ENCODE data around the gene MSH3.
"Not testable (repeated sequence)": the region's sequence is repeated elsewhere in the genome, so short reads cannot be mapped to it uniquely, and the experiment has no call there.

Gene MSH3

DNA sequence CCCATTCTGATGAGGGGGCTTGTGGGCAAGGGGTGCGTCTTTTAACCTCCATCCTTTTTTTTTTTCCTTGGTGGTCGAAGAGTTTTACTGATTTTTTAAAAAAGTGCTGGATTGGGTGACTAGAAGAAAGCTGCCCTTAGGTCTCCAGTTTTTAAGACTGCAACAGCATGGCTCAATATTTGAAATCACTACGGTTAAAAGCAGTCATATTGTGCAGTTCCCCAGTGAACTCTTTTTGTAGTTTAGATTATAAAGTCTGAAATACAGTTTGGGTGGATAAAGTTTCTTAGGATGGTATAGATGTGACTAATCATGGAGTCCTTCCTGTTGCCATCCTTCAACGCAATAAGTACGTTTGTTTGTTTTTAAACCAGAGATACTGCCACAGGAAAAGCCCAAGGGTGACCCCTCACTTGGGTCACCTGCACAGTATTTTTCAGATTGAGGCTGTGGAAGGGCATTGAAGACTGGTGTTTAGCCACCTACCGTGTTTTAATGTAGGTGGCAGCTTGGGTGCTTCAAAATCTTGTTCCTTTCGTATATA, 851 bp downstream of the MSH3 start:
- DNase-seq = no peak

DNA sequence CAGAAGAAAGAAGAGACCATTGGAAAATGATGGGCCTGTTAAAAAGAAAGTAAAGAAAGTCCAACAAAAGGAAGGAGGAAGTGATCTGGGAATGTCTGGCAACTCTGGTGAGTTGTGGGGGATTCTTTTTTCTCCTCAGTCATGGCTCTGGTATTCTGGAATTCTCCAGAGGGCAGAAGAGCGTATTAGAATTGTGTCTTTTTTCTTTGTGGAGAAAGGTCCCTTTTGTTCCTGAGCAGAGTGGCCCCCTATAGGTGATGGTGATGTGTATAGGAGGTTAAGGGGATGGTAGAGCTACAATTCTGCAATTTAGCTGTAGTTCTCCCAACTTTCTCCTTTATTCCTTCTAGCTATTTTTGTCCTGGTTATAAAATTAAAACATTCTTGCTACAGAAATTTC, 2.0 kb downstream of the MSH3 start:
- DNase-seq = no peak

- no peak for DNase-seq
Measured at GRCh38 chr5:80659106-80659505, 4.7 kb downstream of the MSH3 start.

GRCh38 chr5:80660661-80661060, 6.2 kb downstream of the MSH3 start:
- not testable (repeated sequence) for DNase-seq

GRCh38 chr5:80662108-80662507, 7.7 kb downstream of the MSH3 start:
- no peak for DNase-seq

GRCh38 chr5:80665057-80665456, 10.6 kb downstream of the MSH3 start:
- DNase-seq = no peak

- no peak for DNase-seq
Measured at GRCh38 chr5:80667384-80667783, 12.9 kb downstream of the MSH3 start.

- DNase-seq = no peak
Measured at GRCh38 chr5:80668016-80668969, 13.8 kb downstream of the MSH3 start.

DNA sequence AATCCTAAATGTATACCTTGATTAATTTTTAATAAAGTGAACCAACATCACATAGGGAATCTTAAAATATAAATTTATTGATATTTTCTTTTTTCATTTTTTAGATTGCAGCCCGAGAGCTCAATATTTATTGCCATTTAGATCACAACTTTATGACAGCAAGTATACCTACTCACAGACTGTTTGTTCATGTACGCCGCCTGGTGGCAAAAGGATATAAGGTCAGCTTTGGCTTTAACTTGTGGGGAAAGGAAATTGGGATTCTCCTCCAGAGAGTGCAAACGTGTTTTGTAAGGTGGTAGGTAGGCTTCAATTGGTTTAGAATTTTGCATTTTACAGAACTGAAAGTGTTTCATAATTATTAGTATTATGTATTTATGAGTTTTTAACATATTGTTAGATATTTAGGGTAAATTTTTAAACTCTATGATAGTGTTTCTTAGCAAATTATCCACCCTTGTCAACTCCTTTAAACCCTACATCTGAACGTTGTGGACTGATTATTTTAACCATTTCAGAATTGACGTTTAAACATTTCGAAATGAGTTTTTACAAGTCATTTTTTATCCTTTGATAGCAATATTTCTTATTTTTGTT, 17.8 kb downstream of the MSH3 start:
- no peak for DNase-seq

DNA sequence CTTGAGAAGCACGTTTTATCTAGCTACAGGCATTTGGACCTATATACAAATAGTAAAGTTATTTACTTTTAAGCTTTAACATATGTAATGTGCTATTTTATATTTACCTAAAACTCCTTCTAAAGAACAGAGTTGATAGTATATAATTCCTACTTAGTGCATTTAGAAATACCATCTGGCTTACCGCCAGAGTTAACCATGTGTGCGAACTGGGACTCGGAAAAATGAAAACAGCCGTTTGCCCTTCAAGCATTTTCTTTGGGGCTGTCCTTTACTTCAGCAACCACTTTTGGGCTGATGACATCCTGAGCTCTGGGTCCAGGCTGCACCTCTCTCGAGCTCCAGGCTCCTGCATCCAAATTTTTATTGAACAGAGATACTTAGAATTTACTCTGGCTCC, 22.3 kb downstream of the MSH3 start:
- DNase-seq = no peak

DNA sequence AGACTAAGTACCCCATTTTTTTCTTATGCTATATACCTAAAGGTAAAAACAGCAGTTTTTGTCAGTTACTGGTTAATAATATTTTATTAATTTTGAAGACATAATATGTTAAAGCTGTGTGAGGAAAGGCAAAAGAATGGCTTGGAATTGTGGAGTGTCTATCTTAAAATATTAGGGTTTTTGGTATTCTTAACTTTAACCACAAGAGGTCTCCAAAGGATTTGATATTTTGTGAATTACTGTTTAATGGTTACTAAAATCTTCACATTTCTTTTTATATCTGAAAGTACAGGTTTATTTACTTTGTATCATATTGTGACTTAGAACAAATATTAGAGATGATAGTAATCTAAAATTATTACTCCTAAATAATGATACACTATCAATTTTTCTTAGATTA, 32.3 kb downstream of the MSH3 start:
- no peak for DNase-seq

DNA sequence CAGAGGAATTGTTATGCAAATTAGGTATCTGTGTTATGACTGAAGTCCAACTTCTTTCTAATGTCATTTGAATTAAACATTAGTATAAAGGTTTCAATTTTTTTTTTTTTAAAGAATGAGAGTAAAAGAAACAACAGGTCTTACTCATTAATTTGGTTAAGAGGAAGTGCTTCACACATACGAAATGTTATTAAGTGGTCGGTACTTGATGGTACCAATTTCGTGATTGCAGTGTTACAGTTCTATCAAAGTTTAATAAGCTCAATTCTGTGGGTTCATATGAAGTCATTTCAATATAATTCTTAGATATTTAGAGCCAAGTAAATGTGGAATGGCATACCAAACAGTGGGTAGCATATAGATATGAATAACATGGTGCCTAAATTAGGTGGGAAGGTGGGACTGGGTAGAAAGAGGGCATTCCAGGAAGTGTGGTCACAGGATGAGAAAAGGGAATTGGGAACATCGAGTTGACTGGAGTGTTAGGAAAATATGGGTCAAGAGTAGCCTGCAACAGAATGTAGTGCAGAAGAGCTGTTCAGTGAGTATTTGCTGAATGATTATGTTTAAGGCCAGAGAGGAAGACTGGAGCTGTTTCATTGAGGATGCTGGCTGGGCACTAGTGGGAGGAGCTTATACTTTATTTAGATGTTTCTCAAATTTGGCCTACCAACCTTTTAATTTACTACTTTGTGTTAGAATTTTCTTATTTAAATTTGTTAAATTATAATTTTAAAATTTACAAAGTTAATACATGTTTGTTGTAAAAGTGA, 34.4 kb downstream of the MSH3 start:
- DNase-seq = no peak

DNA sequence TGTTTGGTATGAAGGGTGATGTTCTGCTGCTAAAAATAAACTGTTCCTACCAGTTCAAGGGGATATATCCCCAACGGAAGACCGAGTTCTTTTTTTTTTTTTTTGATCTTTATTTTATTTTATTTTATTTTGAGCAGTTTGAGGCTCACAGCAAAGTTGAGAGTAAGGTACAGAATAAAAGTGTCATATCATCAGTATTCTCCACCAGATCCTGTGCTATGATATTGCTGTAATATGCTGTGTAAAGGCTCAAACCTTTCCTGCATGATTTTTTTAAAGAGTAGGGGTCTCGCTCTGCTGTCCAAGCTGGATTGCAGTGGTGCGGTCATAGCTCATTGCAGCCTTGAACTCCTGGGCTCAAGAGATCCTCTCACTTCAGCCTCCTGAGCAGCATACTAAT, 35.2 kb downstream of the MSH3 start:
- DNase-seq = no peak

DNA sequence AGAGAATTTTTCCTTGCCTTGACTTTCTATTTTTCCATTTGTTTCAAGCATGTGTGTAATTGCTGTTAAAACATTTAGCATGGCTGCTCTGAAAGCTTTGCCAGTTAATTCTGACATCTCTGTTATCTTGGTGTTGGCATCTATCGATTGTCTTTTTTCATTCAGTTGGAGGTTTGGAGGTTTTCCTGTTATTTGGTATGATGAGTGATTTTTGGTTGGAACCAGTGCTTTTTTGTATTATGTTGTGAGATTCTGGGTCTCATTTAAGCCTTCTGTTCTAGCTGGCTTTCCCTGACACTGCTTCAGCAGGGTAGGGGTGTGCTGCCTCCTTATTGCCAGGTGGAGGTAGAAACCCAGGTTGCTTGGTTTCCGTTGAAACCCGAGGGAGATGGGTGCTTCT, 41.2 kb downstream of the MSH3 start:
- DNase-seq = no peak

GRCh38 chr5:80696450-80696849, 42.0 kb downstream of the MSH3 start:
- no peak for DNase-seq

DNA sequence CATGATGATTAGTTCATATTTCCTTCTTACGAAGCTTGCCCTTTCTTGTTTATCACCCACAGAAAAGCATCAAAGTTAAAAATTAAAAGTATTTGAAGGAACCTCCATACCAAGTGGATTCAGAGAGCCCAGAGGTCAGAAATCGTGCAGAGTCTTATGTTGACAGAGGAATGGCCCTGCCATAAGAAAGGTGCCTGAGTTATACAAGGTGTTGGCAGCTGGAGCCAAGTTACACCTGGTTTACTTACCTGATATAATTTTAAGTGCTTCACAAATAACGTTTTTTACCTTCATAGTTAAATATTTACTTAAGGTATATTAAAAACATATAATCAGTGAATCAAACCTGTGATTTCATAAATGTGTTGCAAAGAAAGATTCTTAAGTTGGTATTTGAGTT, 42.6 kb downstream of the MSH3 start:
- DNase-seq = no peak

DNA sequence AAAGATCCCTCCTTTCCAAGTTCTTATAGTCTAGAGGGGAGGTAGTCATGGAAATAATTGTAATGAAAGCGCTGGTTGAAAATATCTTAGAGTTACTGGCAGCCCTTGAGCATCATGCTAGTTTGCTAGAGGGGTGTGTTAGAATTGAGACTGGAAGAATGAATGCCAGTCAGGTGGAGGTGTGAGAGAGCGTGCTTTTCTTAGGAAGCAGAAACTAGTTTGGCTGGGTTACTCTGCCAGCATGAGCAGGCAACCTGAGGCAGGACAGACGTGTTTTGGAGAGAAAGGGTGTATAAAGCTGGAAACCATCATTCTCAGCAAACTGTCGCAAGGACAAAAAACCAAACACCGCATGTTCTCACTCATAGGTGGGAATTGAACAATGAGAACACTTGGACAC, 43.9 kb downstream of the MSH3 start:
- DNase-seq = no peak

GRCh38 chr5:80701597-80701996, 47.1 kb downstream of the MSH3 start:
- DNase-seq = no peak

- no peak for DNase-seq
Measured at GRCh38 chr5:80703291-80703690, 48.8 kb downstream of the MSH3 start.

- DNase-seq = no peak
Measured at GRCh38 chr5:80703747-80704146, 49.3 kb downstream of the MSH3 start.

- DNase-seq = no peak
Measured at GRCh38 chr5:80704221-80704620, 49.8 kb downstream of the MSH3 start.

GRCh38 chr5:80705216-80705769, 50.8 kb downstream of the MSH3 start:
- no peak for DNase-seq

GRCh38 chr5:80705801-80706200, 51.3 kb downstream of the MSH3 start:
- no peak for DNase-seq

All from right kidney (tissue), 1 donor.